Measurements from ENCODE around the gene RAD51B. TPM values are rescaled to one million over a fixed set of nuclear protein-coding genes. Genes with fewer than 3 reads are reported as not detected.

RAD51B gene
- total RNA-seq, 2 experiments from 2014 or later = 43.6 to 50.7 TPM

DNA sequence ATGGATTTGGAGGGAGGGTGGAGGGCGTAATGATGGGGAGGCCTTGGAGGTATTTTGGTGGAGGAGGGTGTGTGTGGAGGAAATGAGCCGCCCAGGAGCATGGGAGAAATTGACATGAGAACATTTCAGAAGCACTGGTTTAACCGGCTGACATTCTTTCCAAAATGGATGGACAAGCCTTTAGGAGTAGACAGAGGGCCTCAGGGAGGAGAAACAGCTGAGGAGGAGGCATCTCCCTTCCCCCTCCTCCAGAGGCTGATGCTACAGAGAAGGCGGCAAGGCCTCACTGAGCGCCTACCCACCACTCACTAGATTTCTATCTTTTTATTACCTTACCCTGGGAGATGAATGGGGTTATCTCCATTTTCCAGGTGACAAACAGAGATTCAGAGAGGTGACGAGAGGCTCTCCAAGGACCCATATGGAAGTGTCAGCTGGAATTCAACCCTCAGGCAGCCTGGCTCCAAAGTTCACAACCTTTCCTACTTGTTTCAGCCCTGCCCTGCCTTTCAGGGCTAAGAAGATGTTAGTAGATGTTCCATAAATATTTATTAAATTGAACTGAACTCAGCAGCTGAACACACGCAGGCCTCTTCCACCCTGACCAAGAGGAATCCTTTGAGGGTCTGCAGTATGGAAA, 683.7 kb downstream of the RAD51B start:
- Mint-ChIP-seq H3K4me1 (peaks cover 23% of the 10 kb centered on the region), H3K9me3 (no peaks in the 10 kb centered on the region), H3K36me3 (peaks cover 2% of the 10 kb centered on the region), H3K27me3 (peaks cover 3% of the 10 kb centered on the region), H3K4me3 (no peak overlapping the region), H3K27ac (no peak overlapping the region)
- ATAC-seq (ENCODE audit: low read depth) = no peak
- DNase-seq = no peak
- POLR2A ChIA-PET = no interaction called here

DNA sequence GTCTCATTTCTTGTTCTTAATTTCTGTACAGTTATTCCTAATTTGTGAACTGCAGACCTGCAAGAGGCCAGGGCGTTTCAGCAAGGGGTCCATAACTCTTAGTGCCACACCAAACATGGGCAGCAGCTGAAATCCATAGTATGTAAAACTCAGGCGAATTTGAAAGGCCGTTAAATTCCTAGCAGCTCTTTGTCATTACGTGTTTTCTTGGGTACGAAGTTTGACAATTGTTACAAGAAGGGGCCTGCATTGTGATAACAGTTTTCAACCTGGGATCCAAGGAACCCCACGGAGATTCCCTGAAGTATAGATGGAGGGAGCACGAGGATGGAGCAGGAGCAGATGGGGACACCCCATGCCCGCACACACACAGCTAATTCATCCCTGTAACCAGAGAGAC, 685.3 kb downstream of the RAD51B start:
- Mint-ChIP-seq H3K36me3 (peaks cover under 1% of the 10 kb centered on the region), H3K4me1 (peaks cover 23% of the 10 kb centered on the region), H3K27me3 (no peaks in the 10 kb centered on the region), H3K9me3 (no peaks in the 10 kb centered on the region), H3K4me3 (no peak overlapping the region), H3K27ac (no peak overlapping the region)
- ATAC-seq (ENCODE audit: low read depth) = no peak
- POLR2A ChIA-PET = interaction anchor here (0.8 kb wide), 1 partner anchor 21 kb away, joined by 4 read pairs; no protein-coding TSS in a partner anchor
- no peak for DNase-seq

DNA sequence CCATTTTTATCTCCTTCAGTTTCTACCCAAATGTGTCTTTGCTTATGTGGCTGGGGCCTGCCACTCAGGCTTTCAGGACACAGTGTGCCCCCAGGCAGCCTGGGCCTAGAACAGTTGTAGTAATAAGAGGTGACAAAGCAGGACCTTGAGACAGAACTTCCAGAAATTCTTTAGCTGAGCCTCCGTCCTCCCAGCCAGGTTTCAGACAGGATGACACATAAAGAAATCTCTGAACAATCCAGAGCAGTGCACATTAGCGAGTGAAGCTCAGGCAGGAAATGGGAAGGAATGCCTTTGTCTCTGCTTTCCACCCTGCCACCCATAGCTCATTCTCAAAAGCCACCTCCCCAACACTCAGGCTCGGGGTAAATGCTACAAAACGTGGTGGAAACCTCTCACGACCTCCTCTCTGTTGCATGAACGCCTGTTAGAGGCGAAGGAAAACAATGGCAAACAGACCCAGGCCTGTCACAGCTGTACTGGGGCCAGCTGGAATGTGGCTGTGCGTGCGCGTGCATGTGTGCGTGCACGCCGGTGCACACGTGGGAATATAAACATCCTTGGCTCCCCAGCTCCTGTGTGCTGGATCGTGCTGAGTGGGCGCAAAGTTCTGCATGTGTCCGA, 686.6 kb downstream of the RAD51B start:
- POLR2A ChIA-PET = interaction anchor here (0.6 to 1.9 kb wide), 4 partner anchors 21 to 310 kb away, joined by 3 to 10 read pairs (median 4); no protein-coding TSS in a partner anchor

DNA sequence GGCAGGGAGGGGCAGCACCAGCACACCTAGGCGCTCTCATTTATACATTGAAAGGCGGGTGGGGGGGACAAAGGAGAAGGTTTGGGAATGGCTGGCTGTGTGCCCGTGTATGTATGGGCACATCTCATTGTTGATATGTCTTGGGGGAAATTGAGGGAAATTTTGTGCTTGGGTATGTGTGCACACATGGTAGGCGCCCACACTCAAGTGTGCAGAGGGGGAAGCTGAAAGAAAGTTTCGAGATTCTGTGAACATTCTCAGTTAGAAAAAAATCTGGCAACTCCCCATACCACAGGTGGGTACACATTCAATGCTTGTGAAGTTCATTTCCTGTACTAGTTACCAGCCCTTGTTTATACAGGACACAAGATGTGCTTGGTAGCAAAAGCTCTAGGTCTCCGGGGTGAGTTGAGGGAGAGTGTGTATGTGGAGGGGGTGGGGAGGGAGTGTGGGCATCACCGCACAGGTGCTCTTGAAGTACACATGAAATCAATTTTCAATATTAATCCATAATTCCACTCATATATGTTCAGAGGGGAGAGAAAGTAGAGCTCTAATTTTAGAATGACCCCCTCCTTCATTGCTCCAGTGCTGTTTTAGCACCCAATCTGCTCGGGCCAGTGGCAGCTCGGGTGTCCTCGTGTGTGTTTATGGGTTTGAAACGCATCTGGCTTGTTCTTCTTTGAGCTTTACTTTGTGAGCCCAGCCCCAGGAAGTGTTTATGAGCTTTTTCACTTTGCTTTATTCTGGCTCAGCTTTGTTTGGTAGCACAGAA, 687.3 kb downstream of the RAD51B start:
- Mint-ChIP-seq H3K27me3 (no peaks in the 10 kb centered on the region), H3K27ac (peak overlapping the region; percentile 25), H3K4me1 (peaks cover 23% of the 10 kb centered on the region), H3K4me3 (peak overlapping the region; percentile 14), H3K9me3 (no peaks in the 10 kb centered on the region), H3K36me3 (no peaks in the 10 kb centered on the region)
- DNase-seq = no peak
- POLR2A ChIA-PET = interaction anchor here (0.8 to 1.9 kb wide), 3 partner anchors 179 to 309 kb away, joined by 3 to 4 read pairs (median 4); no protein-coding TSS in a partner anchor
- peak; percentile 69 for ATAC-seq (ENCODE audit: low read depth)

More for the DNA sequence above, 686.6 kb downstream of the RAD51B start:
- Mint-ChIP-seq H3K9me3 (no peaks in the 10 kb centered on the region), H3K4me3 (no peak overlapping the region), H3K27me3 (no peaks in the 10 kb centered on the region), H3K27ac (no peak overlapping the region), H3K36me3 (no peaks in the 10 kb centered on the region), H3K4me1 (peaks cover 23% of the 10 kb centered on the region)
- DNase-seq (no peak), ATAC-seq (ENCODE audit: low read depth) (no peak)

DNA sequence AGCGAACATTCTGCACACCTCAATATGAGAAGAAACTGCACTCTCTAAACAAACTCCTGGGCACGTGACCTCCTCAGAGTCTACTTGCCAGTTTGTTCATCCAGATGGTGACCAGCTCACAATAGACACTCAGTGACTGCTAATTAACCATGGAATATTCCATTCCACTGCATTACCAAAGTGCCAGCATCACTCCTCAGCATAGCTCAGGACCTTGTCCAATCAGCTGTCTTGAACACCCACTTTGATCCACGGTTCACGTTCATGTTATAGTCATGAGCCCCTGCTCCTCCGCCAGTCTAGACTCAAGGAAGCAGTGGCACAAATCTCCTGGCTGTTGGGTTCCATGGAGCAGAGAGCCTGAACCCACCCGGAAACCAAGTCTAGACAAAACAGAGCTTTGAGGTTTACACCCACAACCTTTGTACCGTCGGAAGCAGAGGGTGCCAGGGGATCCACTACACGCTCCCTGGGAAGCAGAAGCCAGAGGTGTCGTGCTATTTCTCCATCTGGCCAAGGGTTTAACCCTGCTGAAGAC, 688.0 kb downstream of the RAD51B start:
- Mint-ChIP-seq H3K27me3 (no peaks in the 10 kb centered on the region), H3K27ac (no peak overlapping the region), H3K4me3 (no peak overlapping the region), H3K36me3 (no peaks in the 10 kb centered on the region), H3K4me1 (peaks cover 27% of the 10 kb centered on the region), H3K9me3 (no peaks in the 10 kb centered on the region)
- ATAC-seq (ENCODE audit: low read depth) (no peak), DNase-seq (no peak)
- POLR2A ChIA-PET = interaction anchor here (0.6 to 0.8 kb wide), 2 partner anchors 256 to 273 kb away, joined by 3 to 4 read pairs; no protein-coding TSS in a partner anchor

DNA sequence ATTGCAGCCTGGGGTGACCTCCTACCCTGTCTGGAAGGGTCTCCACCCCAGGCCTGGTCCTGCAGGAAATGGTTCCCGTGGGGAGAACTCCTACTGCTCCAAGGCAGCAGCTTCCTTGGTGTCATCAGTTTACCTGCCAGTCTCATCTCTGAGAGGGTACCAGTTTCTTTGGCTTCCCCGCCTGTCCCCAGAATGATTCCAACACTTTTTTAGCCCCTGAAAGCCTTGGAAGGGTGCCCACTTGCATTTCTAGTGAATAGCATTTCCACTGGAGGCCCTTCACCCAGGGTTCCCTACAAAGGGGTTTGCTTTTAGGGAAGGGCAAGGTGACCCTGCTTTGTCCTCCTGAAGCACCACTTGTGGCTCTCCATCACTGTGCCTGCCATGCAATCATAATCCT, 689.0 kb downstream of the RAD51B start:
- POLR2A ChIA-PET = no interaction called here
- ATAC-seq (ENCODE audit: low read depth) = no peak
- DNase-seq = no peak
- Mint-ChIP-seq H3K9me3 (no peaks in the 10 kb centered on the region), H3K27ac (no peak overlapping the region), H3K4me3 (no peak overlapping the region), H3K36me3 (no peaks in the 10 kb centered on the region), H3K27me3 (no peaks in the 10 kb centered on the region), H3K4me1 (peaks cover 33% of the 10 kb centered on the region)

DNA sequence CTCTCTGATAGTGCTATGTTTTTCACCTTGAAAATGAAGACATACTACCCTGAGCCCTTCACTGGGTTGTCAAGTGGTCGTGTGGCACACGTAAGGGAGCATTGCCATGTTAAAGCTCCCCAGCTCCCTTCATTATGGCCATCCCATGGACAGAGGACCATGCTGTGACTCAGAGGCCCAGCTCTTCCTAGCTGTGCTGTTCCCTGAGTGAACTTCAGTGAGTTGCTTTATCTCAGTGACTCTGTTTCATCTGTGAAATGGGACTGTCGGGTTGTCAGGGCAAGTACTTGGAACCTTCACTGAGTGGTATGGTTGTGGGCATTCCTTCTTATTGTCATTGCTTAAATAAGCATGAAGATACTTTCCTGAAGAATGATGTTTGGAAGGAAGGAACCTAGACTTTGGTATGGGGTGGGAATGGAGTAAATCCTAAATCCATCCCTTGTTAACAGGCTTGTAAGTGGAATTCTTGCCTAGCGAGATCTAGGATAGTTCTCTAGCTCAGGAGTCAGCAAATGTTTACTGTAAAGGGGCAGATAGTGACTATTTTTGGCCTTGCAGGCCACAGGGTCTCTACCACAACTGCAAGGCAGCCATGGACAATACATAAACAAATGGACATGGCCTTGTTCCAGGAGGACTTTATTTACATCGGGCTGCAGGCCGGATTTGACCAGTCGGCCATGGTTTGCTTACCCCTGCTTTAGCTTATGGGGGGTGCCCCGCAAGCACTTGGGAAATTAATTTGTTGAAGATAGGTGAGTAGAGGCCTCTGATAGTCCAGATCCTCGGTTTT, 689.8 kb downstream of the RAD51B start:
- H3K4me3 Mint-ChIP-seq = no peak overlapping the region
- DNase-seq (no peak), ATAC-seq (ENCODE audit: low read depth) (no peak)
- H3K27me3 Mint-ChIP-seq = no peaks in the 10 kb centered on the region
- no peaks in the 10 kb centered on the region for H3K9me3 Mint-ChIP-seq
- POLR2A ChIA-PET = interaction anchor here (0.5 to 1.0 kb wide), 2 partner anchors 16 to 280 kb away, joined by 3 to 4 read pairs; no protein-coding TSS in a partner anchor
- H3K36me3 Mint-ChIP-seq = peaks cover 2% of the 10 kb centered on the region
- H3K4me1 Mint-ChIP-seq = peaks cover 38% of the 10 kb centered on the region
- H3K27ac Mint-ChIP-seq = no peak overlapping the region

DNA sequence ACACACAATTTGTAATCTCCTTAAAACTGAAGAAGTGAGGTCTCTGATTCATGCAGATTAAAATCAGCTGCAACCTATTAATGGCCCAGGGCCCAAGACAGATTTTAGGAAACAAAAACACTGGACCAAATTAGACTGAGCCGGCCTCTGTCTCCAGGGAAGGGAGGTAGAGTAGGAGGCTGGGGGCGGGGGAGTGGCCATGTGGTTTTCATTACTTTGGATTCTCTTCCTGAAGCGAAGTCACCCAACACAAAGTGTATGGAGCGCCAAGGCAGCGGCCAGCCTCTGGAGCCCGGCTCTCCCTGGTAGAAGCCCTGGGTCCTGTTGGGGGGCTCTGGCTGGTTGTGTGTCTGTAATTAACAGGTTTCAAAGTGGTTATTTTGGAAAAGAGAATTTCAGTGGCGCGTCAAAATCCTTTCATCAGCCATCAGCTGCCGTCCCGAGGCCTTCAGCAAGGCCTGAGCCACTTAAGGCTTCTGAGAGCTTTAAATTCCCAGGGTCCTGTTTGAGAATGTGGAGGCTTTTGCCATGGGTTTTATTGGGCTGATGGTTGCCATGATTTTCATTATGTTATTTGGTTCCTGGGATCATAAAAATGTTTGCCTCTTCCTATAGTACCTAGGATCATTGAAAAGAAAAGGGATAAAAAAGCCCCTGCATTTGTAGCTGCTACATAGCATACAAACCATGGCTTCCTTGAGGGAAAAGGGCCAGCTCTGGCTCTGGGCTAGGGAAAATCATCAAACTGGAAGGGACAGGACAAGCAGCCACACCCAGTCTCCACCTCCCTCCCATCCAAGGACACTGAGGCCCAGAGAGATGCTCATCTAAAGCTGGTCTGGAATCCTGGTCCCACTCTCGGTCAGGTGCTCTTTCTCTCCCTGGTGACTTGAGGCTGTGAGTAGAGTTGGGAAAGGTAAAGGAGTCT, 690.9 kb downstream of the RAD51B start:
- no peak for ATAC-seq (ENCODE audit: low read depth)
- no peak overlapping the region for H3K27ac Mint-ChIP-seq
- no peak overlapping the region for H3K4me3 Mint-ChIP-seq

DNA sequence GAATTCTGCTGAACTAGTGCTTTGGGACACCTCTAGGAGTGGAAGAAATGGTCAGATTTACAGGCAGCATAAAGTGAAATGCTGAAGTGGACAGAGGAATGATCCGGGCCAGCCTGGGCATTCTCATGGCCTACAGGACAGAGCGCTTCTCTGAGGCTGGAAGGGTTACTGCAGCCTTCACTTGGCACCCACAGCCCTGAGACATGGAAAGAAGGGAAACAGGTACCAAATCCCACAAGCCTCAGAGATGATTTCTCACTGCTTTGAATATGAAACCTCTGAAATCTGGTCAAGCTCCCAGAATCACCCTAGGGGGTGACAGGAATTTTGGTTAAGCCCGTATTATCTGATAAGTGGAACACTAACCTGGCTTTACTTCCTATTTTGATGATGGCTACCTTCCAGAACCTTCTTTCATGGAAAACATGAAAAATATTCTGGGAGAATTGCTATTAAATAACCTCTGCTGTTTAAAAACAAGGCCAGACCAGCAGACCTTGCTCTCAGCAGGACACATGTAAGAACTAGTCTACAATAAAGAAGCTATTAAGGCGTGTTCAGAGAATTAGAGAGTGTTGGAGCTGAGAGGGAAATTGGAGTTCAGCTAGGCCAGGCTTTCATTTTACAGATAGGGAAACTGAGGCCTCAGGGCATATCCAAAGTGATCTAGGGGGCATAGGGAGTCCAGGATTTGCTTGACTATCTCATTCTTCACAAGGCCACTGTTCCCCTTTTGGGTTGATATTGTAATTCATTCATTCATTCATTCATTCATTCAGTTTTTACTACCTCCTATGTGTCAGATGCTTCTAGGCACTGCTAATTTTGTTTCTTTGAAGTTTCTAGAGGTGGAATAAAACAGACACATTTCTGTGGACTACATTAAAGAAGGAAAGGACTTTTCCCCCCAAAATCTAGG, 691.8 kb downstream of the RAD51B start:
- peaks cover 2% of the 10 kb centered on the region for H3K36me3 Mint-ChIP-seq
- no peaks in the 10 kb centered on the region for H3K9me3 Mint-ChIP-seq
- no peak overlapping the region for H3K27ac Mint-ChIP-seq
- H3K27me3 Mint-ChIP-seq = no peaks in the 10 kb centered on the region
- H3K4me3 Mint-ChIP-seq = no peak overlapping the region
- DNase-seq (no peak), ATAC-seq (ENCODE audit: low read depth) (no peak)
- H3K4me1 Mint-ChIP-seq = peaks cover 32% of the 10 kb centered on the region
- POLR2A ChIA-PET = no interaction called here

More for the DNA sequence above, 690.9 kb downstream of the RAD51B start:
- POLR2A ChIA-PET = interaction anchor here (1.0 kb wide), 1 partner anchor 279 kb away, joined by 4 read pairs; no protein-coding TSS in a partner anchor
- DNase-seq = no peak
- Mint-ChIP-seq H3K36me3 (peaks cover 2% of the 10 kb centered on the region), H3K9me3 (no peaks in the 10 kb centered on the region), H3K27me3 (no peaks in the 10 kb centered on the region), H3K4me1 (peaks cover 38% of the 10 kb centered on the region)

DNA sequence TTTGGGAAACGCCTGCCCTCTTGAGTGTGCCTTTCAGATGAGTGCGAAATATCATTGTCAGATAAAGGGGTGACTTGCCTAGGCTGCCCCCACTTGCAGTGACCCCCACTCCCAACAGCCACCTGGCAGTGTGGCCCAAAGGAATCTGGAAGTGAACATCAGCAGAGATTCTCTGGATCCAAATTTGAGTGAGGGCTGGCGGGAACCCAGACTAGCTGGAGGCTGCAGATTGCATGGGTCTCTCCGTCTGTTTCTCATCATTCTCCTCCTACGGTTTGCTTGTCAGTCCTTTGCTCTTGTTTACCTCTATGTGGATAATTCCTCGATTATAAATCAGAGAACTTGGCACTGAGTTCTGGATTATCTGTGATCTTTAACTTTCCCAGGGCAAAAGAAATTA, 692.5 kb downstream of the RAD51B start:
- H3K36me3 Mint-ChIP-seq = peaks cover 2% of the 10 kb centered on the region
- no peaks in the 10 kb centered on the region for H3K9me3 Mint-ChIP-seq
- ATAC-seq (ENCODE audit: low read depth) = no peak
- H3K27me3 Mint-ChIP-seq = no peaks in the 10 kb centered on the region
- POLR2A ChIA-PET = no interaction called here
- DNase-seq = no peak
- no peak overlapping the region for H3K27ac Mint-ChIP-seq
- H3K4me3 Mint-ChIP-seq = no peak overlapping the region
- H3K4me1 Mint-ChIP-seq = peaks cover 25% of the 10 kb centered on the region

DNA sequence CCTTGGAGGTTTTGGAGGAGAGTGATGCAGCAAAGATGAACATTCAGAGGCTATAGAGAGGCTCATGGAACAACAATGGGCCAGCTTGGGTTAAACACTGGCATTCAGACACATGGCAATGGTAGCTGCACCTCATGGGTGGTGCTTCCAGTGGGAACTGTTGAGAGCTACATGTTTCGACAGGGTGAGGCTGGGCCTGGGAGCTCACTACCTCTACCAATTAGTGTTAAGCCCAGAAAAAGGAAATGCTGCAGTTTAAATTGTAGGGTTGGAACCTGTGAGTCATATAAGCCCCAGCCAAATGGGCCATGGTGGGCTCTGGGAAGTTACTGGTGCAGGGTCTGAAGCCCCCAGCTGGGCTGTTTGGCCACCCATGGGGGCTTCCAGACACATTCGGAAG, 693.6 kb downstream of the RAD51B start:
- Mint-ChIP-seq H3K27me3 (no peaks in the 10 kb centered on the region), H3K4me3 (no peak overlapping the region), H3K4me1 (peaks cover 15% of the 10 kb centered on the region), H3K36me3 (peaks cover 2% of the 10 kb centered on the region), H3K27ac (peak overlapping the region; percentile 67), H3K9me3 (no peaks in the 10 kb centered on the region)
- POLR2A ChIA-PET = no interaction called here
- DNase-seq (no peak), ATAC-seq (ENCODE audit: low read depth) (peak; percentile 39)
